Activated naive CD8-positive, alpha-beta T cell (primary cell): ENCODE results near the gene GRIK4.

Source experiments
- H3K27ac Mint-ChIP-seq: one replicate; pipeline ENCODE4 v1.8.0; 2021; ENCODE audit warnings: mixed read lengths
- H3K27me3 Mint-ChIP-seq: one replicate; pipeline ENCODE4 v1.8.0; 2021; ENCODE audit warnings: mixed read lengths
- H3K36me3 Mint-ChIP-seq: one replicate; pipeline ENCODE4 v1.8.0; 2021; ENCODE audit warnings: mixed read lengths
- H3K4me1 Mint-ChIP-seq: one replicate; pipeline ENCODE4 v1.8.0; 2021; ENCODE audit warnings: low read depth, mixed read lengths
- H3K4me3 Mint-ChIP-seq: one replicate; pipeline ENCODE4 v1.8.0; 2021; ENCODE audit warnings: mild to moderate bottlenecking, mixed read lengths
- H3K9me3 Mint-ChIP-seq: one replicate; pipeline ENCODE4 v1.8.0; 2021; ENCODE audit warnings: low read depth, mixed read lengths

Gene GRIK4

DNA sequence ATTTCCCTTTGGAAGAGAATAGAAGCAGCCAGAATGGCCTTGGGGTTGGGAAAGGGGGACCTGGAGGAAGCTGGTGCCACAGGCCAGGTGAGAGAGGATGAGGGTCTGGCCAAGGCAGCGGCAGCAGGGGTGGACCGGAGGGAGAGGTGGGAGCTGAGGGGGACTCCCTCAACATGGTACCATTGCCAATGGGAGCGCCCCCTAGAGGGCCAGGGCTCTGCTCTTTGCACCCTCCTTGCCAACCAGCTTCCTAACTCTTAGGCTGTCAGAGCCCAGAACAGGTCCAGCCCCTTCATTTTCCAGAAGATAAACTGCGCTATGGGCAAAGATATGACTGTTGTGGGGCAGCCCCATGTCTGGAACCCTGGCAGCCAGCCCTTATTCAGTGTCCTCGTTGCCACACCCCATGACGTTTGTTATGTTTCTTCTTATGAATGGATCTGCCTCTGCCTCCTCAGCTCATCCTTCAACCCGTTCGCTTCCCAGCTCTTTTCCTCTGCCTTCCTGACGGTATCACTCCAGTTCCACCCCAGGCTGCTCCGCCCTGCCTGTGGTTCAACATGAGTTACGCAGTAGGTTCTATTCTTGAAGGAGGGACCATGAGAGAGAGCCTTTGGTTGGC lies 185.2 kb downstream of the GRIK4 start:
- Mint-ChIP-seq H3K4me1 (no peaks in the 10 kb centered on the region), H3K27ac (no peak overlapping the region), H3K4me3 (no peak overlapping the region), H3K9me3 (peaks cover 3% of the 10 kb centered on the region), H3K36me3 (no peaks in the 10 kb centered on the region), H3K27me3 (peaks cover 15% of the 10 kb centered on the region)

DNA sequence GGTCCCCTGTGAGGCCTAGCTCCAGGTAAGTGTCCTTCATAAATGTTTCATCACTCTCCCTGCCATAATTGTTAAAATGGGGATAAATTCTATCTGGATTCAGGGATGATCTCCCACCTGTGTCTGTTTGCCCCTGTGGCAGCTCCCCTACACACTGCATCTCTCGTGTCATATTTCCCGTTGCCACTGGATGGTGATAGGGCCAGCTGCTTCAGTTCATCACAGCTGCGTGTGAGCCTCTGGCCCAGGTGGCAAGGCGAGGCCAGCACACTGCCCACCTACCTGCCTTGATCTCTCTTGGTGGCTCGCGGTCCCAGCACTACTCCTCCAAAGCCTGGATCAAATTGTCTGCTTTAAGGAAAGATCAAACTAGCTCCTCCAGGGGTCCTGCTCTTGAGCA lies 187.4 kb downstream of the GRIK4 start:
- Mint-ChIP-seq H3K9me3 (peaks cover 3% of the 10 kb centered on the region), H3K27me3 (peaks cover 11% of the 10 kb centered on the region), H3K4me3 (no peak overlapping the region), H3K4me1 (no peaks in the 10 kb centered on the region), H3K36me3 (no peaks in the 10 kb centered on the region), H3K27ac (no peak overlapping the region)

DNA sequence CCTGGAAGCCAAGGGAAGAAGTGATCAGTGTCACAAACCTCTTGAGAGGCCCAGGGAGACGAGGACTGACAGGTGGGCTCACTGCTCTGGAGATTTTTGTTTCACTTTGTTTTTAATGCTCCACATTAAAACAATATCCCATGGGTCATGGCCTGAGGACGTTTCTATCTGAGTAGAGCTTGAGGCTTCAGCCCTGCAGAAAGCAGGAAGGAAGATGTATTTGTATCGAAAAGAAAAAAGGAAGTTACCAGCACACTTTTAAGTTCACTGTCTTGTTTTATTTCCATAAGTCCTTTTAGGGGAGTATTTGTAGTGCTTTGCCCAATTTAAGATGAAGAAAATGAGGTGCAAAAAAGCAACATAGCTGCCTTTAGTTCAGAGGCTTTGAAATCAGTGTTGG lies 191.1 kb downstream of the GRIK4 start:
- H3K4me1 Mint-ChIP-seq, result no peaks in the 10 kb centered on the region
- peaks cover 3% of the 10 kb centered on the region for H3K9me3 Mint-ChIP-seq
- H3K27me3 Mint-ChIP-seq, result peaks cover 13% of the 10 kb centered on the region
- no peak overlapping the region for H3K27ac Mint-ChIP-seq
- no peaks in the 10 kb centered on the region for H3K36me3 Mint-ChIP-seq
- H3K4me3 Mint-ChIP-seq, result no peak overlapping the region

DNA sequence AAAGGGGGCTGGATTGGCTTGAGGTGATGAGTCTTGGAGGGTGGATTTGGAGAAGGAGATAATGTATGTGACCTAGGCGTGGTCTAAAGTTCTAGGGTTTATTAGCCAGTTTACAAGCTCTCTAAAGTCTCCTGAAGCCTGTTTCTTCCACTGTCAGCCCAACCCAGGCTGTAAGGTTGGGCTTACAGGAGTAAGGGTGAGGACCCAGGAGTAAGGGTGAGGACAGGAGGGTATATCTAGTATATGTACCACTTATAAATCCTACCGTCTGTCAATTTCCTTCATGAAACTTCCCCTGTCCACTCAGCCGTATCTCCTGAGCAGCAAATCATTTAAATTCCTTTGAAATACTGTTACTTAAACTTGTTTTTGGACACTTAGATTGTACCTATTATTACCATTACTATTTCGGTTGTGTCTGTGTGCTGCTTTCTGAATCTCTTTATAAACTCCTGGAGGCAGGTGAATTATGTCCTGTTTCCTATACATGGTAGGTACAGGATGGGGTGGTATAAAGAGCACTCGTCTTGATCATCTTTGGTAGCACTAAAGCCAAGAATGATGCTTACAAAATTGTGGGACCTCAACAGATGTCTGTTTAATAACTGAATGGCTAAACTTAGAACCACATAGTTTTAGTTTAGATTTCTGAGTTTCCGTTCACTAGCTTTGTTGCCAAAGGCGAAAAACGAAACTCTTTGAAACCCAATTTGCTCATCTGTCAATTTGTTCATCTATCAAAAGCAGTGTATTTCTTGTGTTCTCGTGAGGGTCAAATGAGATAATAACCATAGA lies 192.0 kb downstream of the GRIK4 start:
- Mint-ChIP-seq H3K27me3 (peaks cover 14% of the 10 kb centered on the region), H3K36me3 (no peaks in the 10 kb centered on the region), H3K9me3 (peaks cover 3% of the 10 kb centered on the region), H3K4me3 (no peak overlapping the region), H3K27ac (no peak overlapping the region), H3K4me1 (no peaks in the 10 kb centered on the region)

DNA sequence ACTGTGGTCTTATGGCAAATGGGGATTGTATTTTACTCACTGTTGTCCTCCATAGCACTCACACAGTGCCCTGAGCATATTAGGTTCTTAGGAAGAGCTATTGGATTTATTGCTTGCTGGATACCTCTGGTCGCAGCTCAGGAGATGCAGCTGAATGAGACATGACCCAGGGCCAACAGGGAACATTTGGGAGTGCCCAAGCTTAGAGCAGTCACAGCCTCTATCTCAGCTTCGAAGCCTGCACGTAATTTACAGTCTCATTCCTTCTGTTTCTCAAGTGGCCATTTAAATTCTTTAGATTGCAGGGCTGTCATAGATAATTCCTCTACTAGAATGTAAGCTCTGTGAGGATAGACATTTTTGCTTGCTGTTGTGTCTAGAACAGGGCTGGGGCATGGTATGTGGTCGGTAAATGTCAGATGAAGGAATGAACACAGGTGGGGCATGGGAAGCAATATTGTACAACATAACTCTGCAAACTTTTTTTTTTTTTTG lies 192.8 kb downstream of the GRIK4 start:
- Mint-ChIP-seq H3K4me3 (no peak overlapping the region), H3K27ac (no peak overlapping the region), H3K4me1 (no peaks in the 10 kb centered on the region), H3K9me3 (peaks cover 3% of the 10 kb centered on the region), H3K27me3 (peaks cover 14% of the 10 kb centered on the region), H3K36me3 (no peaks in the 10 kb centered on the region)

DNA sequence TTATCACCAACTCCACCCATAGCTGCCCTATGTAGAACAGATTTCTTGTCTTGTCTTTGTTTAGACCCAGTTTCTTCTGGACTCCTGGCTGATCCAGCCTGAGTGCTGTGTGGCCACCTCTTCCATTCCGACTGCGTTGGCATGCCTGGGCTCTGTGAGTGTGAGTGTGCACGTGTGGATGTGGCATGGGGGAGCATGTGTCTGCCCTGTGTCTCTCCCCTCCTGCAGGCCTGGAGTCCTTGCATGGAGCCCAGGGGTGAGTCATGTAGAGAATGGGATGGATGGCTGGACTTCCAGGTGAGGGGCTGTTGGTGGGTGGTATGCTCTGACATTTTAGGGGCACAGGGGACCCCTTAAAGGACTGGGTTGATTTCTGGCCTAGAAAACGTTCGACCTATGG lies 194.7 kb downstream of the GRIK4 start:
- H3K9me3 Mint-ChIP-seq, result peaks cover under 1% of the 10 kb centered on the region
- peaks cover 12% of the 10 kb centered on the region for H3K27me3 Mint-ChIP-seq
- H3K4me1 Mint-ChIP-seq, result no peaks in the 10 kb centered on the region
- H3K27ac Mint-ChIP-seq, result no peak overlapping the region
- H3K4me3 Mint-ChIP-seq, result no peak overlapping the region
- H3K36me3 Mint-ChIP-seq, result no peaks in the 10 kb centered on the region

DNA sequence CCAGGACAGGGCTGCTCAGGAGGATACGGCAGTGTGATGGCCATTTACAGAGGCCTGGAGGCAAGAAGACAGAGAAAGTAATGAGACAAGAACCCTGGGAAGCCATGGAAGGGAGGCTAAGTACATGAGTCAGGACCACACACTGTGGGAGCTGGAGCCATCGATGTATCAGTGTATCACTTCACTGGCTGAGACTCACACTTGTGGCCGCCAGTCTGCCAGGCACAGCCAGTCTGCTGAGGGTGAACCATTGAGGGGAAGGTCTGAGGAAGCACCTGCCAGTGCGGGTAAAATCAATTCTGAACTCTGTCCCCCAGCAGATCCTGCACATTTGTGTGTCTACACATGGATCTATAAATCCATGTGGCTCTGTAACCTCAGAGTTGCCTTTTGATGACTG lies 195.6 kb downstream of the GRIK4 start:
- Mint-ChIP-seq H3K27ac (no peak overlapping the region), H3K4me1 (no peaks in the 10 kb centered on the region), H3K9me3 (no peaks in the 10 kb centered on the region), H3K27me3 (peaks cover 9% of the 10 kb centered on the region), H3K36me3 (no peaks in the 10 kb centered on the region), H3K4me3 (no peak overlapping the region)

DNA sequence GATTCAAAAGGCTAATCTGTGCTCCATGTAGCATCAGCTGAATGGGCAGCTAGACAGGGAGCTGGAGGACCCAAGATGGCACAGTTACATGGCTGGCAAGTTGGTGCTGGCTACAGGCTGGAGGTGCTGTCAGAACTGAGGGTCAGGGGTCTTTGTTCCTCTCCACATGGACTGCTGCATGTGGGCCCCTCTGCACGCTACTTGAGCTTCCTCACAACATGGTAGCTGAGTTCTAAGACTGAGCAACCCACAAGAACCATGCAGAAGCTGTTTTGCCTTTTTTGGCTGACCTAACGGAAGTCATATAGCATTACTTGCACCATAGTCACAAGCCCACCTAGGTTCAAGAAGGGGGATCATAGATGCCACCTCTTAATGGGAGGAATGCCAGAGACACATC lies 196.1 kb downstream of the GRIK4 start:
- H3K27me3 Mint-ChIP-seq, result peaks cover 6% of the 10 kb centered on the region
- H3K27ac Mint-ChIP-seq, result no peak overlapping the region
- no peaks in the 10 kb centered on the region for H3K4me1 Mint-ChIP-seq
- no peak overlapping the region for H3K4me3 Mint-ChIP-seq
- H3K36me3 Mint-ChIP-seq, result no peaks in the 10 kb centered on the region
- H3K9me3 Mint-ChIP-seq, result no peaks in the 10 kb centered on the region

DNA sequence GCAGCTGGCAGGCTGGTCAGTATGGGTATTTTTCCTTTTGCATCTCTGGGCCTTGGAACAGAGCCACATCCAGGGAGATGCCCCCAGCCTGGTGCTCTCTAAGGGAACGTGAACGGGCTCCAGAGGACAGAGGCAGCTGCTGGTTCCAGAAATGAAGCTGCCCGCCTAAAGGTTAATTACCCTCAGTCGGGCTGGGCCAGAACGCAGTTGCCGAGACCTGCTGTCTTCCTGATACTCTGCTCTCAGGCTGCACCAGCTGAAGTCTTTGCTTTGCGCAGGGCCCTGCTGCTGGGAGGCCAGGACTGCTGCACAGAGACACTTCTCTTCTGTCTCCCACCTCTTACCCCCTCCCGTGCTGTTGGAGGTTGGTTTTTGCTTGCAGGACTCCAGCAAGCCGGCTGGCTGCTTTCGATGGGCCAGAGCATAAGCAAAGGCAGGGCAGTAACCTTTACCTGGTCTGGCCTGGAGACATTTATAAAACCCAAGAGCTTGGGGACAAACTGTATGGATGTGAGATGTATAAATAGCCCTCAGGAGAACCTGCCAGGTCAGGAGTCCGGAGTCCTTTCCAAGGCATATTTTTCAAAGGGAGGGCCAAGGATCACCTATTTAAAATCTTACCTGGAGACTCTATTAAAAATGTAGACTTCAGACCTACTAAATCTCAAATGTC lies 197.1 kb downstream of the GRIK4 start:
- H3K27ac Mint-ChIP-seq, result no peak overlapping the region
- no peaks in the 10 kb centered on the region for H3K36me3 Mint-ChIP-seq
- no peaks in the 10 kb centered on the region for H3K4me1 Mint-ChIP-seq
- H3K9me3 Mint-ChIP-seq, result no peaks in the 10 kb centered on the region
- no peak overlapping the region for H3K4me3 Mint-ChIP-seq
- H3K27me3 Mint-ChIP-seq, result peaks cover 6% of the 10 kb centered on the region

DNA sequence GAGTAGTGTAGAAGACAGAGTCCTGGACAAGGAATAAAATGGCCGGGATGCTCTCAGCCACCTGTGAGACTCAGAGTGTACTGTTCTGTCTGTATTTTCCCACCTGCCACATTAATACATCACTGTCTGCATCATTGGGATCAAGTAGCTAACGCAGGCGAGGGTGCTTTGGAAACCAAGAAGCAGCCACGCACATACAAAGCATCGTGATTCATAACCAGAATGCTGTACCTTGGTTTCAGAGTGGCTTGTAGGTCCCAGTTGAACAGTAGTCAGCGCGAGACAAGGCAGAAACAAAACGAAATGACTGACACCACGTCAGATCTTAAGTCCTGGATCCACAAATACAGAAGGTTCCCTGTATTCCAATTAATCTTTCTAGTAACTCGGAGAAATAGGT lies 198.3 kb downstream of the GRIK4 start:
- Mint-ChIP-seq H3K4me3 (no peak overlapping the region), H3K4me1 (peaks cover 3% of the 10 kb centered on the region)

DNA sequence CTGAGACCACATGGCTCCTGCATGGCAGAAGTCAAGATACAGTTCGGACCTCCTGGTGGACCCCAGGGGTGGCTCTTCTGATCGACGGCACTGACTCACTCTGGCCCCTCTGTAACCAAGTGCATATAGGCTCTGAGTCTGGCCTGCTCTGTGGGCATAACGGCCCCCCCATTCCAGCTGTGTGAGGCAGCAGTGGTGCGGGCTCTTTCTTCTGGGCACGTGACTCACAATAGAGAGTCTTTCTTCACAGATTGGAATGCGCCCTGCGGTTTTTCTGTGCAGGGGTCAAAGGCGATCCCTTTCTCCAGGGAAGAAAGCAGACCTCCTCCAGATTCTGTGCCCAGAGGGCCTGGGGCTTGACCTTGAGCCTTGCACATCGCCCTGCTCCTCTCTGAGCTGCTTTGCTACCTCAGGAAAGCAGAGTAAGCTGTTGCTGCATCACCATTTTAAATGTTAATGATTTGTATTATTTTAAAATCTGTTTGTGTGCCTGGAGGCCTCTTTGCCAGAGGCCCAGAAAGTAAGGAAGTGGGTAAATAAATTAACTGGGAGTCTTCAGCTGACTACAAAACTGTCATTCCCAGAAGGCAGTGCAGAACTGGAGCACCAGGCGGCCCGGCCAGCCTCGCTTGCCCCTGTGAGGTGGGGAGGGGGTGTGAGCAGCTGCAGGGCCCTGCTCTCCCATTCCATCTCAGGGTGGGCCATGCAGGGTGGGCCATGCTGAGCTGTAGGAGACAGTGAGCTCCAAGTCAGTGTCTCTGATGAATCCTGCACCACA lies 199.0 kb downstream of the GRIK4 start:
- H3K36me3 Mint-ChIP-seq, result no peaks in the 10 kb centered on the region
- H3K27me3 Mint-ChIP-seq, result peaks cover 10% of the 10 kb centered on the region
- no peak overlapping the region for H3K27ac Mint-ChIP-seq
- no peaks in the 10 kb centered on the region for H3K9me3 Mint-ChIP-seq
- no peak overlapping the region for H3K4me3 Mint-ChIP-seq
- H3K4me1 Mint-ChIP-seq, result peaks cover 10% of the 10 kb centered on the region

More for the DNA sequence above, 198.3 kb downstream of the GRIK4 start:
- Mint-ChIP-seq H3K27me3 (peaks cover 10% of the 10 kb centered on the region), H3K36me3 (no peaks in the 10 kb centered on the region), H3K9me3 (no peaks in the 10 kb centered on the region), H3K27ac (no peak overlapping the region)

DNA sequence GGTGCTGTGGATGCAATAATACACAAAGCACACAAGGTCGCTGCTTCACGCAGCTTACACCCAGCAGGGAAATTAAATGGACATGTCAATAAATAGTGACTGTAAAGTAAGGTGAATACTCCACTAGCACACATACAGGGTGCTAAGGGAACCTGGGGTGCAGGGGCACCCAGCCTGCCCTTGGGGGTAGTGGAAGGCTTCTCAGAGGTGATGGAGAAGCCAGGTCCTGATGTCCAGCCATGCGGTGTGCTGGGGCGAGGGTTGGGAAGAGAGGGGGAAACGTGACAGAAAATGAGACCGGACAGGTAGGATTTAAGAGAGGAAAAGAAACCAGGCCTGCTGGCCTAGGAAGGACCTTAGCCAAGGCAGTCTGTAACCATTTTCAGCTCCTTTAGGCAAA lies 200.5 kb downstream of the GRIK4 start:
- Mint-ChIP-seq H3K27ac (no peak overlapping the region), H3K4me1 (peaks cover 10% of the 10 kb centered on the region), H3K36me3 (no peaks in the 10 kb centered on the region), H3K27me3 (peaks cover 6% of the 10 kb centered on the region), H3K9me3 (no peaks in the 10 kb centered on the region), H3K4me3 (no peak overlapping the region)

DNA sequence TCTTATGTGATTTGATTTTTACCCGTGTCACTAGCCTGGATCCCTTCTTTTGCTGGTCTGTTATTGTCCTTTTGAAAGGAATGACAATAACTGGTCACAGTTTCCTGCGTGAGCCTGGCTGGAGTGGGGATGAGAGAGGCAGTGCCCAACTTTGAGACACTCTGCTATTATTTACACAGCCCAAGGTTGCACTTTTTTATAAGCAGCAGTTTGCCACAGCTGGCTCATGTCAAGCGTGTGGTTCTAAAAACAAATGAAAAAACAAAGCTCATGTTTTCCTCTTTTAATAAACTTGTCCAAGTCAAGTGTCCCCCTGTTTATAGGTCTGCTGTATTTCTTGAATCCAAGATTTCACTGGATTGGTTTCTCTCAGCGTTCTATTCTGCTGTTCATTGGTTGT lies 201.3 kb downstream of the GRIK4 start:
- Mint-ChIP-seq H3K4me1 (peaks cover 10% of the 10 kb centered on the region), H3K27ac (no peak overlapping the region), H3K9me3 (no peaks in the 10 kb centered on the region), H3K27me3 (peaks cover 4% of the 10 kb centered on the region), H3K36me3 (no peaks in the 10 kb centered on the region), H3K4me3 (no peak overlapping the region)

DNA sequence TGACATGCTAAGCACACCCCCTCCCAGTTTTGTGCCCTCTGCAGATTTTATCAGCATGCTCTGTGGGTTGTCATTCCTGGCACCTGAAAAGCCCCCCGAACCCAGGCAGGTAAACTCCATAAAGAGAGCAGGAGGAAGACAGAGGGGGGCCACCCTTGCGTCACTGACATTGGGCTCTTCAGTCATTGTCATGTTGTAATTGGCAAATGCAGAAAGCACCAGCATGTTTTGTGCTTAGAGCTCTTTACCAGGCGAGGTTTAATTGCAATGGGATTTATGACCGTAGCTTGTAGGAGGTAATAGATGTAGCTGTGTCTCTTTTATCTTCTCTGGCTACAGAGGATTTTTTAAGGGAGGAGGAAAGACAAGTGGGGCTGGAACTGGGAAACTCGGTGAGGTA lies 201.7 kb downstream of the GRIK4 start:
- Mint-ChIP-seq H3K4me3 (no peak overlapping the region), H3K27me3 (peaks cover 4% of the 10 kb centered on the region), H3K27ac (no peak overlapping the region), H3K9me3 (no peaks in the 10 kb centered on the region), H3K4me1 (peaks cover 10% of the 10 kb centered on the region), H3K36me3 (no peaks in the 10 kb centered on the region)

DNA sequence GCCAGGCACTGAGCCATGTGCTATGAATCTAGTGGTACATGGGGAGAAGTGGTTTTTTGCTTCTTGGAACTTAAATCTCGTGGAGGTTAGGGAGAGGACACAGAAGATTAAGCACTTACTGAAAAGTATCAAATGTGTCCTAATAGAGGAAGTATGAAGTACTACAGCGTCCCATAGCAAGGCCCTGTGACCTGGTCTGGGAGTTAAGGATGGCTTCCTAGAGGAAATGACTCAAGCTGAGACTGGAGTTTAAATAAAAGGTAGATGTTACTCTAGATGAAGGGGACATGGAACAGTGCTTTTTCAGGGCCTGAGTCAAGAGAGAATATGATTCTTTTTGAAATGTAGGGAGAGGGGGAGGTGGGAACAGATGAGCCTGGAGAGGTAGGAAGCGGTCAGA lies 202.9 kb downstream of the GRIK4 start:
- Mint-ChIP-seq H3K27ac (no peak overlapping the region), H3K4me3 (peak overlapping the region; percentile 17), H3K4me1 (peaks cover 10% of the 10 kb centered on the region), H3K27me3 (peaks cover 4% of the 10 kb centered on the region), H3K36me3 (no peaks in the 10 kb centered on the region), H3K9me3 (no peaks in the 10 kb centered on the region)
